Thymus (tissue), 11 donors: ENCODE results near the gene LCMT1. TPM values are rescaled to one million over a fixed set of nuclear protein-coding genes. Genes with fewer than 3 reads are reported as not detected.

ENCODE experiments used
- DNase-seq, 9 donors: peaks; one replicate each; pipeline ENCODE4 v3.0.0-alpha.2; 2013; ENCODE audit warnings: low spot score in 9 of 9, low read depth in 6 of 9, missing footprints in 1 of 9
- H3K27ac ChIP-seq, 2 donors: one replicate each; pipeline ENCODE4 v1.5.1; 2013; ENCODE audit warnings: control low read depth in 1 of 2, low read depth in 1 of 2, low read length in 1 of 2, mild to moderate bottlenecking in 1 of 2, moderate library complexity in 1 of 2
- H3K27me3 ChIP-seq, 2 donors: one replicate each; pipeline ENCODE4 v1.5.1; 2013; ENCODE audit warnings: low read length in 1 of 2; ENCODE audit not compliant: control insufficient read depth in 2 of 2, insufficient read depth in 1 of 2
- H3K36me3 ChIP-seq, 2 donors: one replicate each; pipeline ENCODE4 v1.5.1; 2013; ENCODE audit warnings: low read length in 1 of 2, mild to moderate bottlenecking in 1 of 2, moderate library complexity in 1 of 2; ENCODE audit not compliant: control insufficient read depth in 2 of 2, insufficient read depth in 2 of 2
- H3K4me1 ChIP-seq, 2 donors: one replicate each; pipeline ENCODE4 v1.5.1; 2013; ENCODE audit warnings: low read length in 2 of 2; ENCODE audit not compliant: control insufficient read depth in 2 of 2, insufficient read depth in 2 of 2
- H3K4me3 ChIP-seq, 2 donors: one replicate each; pipeline ENCODE4 v1.5.1; 2013; ENCODE audit warnings: low read length in 2 of 2, control low read depth in 1 of 2, mild to moderate bottlenecking in 1 of 2
- H3K9me3 ChIP-seq, 2 donors: one replicate each; pipeline ENCODE4 v1.5.1; 2013; ENCODE audit warnings: low read length in 1 of 2, mild to moderate bottlenecking in 1 of 2; ENCODE audit not compliant: control insufficient read depth in 2 of 2, insufficient read depth in 1 of 2
- WGBS: extraction: QIAGEN DNeasy Blood & Tissue Kit; methylation state at CpG from one replicate; pipeline ENCODE4 v1.1.7; 2013; 5-methylcytosine and 5-hydroxymethylcytosine counted together
- polyA plus RNA-seq: library from polyadenylated mRNA; stranded (reverse); fragments of 200-250 nt; gene quantifications from one replicate; pipeline ENCODE4 v1.2.3, GENCODE V29; 2013
- total RNA-seq: library from RNA; stranded (reverse); fragments of 120-200 nt; gene quantifications from one replicate; pipeline ENCODE4 v1.2.4, GENCODE V29; 2013
- donor health status: healthy.

The LCMT1 gene
- total and polyA plus RNA-seq, 2 donors = 33.4 to 41.9 TPM

DNA sequence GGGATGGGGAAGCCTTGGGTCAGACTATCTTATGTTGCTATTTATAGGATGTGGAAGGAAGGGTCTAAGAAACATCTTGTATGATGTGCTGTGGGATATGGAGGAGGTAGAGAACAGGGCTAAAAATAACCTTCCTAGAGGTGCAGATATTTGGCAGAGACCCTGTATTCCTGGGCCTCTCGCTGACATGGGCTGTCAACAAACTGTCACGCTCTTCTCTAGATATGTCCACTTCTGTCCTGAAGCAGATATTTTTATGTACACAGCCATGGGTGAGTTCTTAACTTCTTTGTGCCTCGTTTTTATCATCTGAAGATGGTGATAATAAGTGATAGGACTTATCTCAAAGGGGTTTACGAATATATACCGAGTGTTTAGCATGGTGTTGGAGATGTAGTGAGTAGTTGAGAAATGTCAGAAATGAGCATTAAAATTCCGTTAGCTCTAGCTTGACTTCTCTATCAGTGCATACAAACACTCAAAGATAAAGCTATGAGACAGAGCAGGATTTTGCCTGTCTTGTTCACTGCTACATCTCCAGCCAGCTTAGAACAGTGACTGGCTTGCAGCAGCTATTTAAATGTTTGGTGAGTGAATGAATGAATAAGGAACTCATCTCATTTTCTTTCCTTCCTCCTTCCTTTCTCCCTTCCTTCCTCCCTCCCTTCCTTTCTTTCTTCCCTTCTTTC lies 102.3 kb downstream of the LCMT1 start:
- Histone ChIP-seq H3K27me3 (no peaks in the 10 kb centered on the region), H3K36me3 (no peaks in the 10 kb centered on the region), H3K4me3 (no peak overlapping the region), H3K4me1 (no peaks in the 10 kb centered on the region), H3K9me3 (no peaks in the 10 kb centered on the region), H3K27ac (no peak overlapping the region)
- 89% methylated on average over 6 of the region's 6 CpGs for WGBS
- DNase-seq = no peak

DNA sequence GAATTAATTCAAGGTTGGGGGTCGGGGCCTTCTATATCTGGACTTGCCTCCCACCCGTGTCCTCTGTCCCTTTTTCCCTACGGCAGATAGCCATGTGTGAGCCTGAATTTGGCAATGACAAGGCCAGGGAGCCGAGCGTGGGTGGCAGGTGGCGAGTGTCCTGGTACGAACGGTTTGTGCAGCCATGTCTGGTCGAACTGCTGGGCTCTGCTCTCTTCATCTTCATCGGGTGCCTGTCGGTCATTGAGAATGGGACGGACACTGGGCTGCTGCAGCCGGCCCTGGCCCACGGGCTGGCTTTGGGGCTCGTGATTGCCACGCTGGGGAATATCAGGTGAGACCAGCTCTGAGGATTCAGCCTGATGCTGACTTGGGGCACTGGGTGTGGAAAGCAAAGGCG lies 105.6 kb downstream of the LCMT1 start:
- Histone ChIP-seq H3K36me3 (no peaks in the 10 kb centered on the region), H3K4me1 (no peaks in the 10 kb centered on the region), H3K9me3 (no peaks in the 10 kb centered on the region), H3K27ac (no peak overlapping the region), H3K4me3 (no peak overlapping the region), H3K27me3 (no peaks in the 10 kb centered on the region)
- WGBS = 96% methylated on average over 17 of the region's 17 CpGs
- DNase-seq = no peak

DNA sequence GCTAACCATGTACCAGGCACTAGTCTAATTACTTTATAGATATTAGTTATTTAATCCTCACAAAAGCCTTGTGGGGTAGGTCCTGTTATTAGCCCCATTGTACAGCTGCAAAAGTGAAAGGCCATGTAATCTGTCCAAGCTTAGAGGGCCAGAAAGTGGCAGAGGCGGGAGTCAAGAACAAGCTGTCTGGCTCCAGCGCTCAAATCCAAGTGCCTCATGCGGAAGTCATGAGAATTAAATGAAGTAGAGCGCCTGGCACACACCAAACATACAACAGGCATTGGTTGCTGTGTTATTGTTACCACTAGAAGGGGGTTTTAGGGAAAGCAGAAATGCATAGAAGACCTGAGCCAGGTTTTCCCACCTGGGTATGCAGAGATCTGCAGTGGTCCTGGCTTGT lies 106.4 kb downstream of the LCMT1 start:
- Histone ChIP-seq H3K4me1 (no peaks in the 10 kb centered on the region), H3K36me3 (no peaks in the 10 kb centered on the region), H3K27me3 (no peaks in the 10 kb centered on the region), H3K4me3 (no peak overlapping the region), H3K27ac (no peak overlapping the region), H3K9me3 (no peaks in the 10 kb centered on the region)
- no peak for DNase-seq
- 96% methylated on average over 4 of the region's 4 CpGs for WGBS

DNA sequence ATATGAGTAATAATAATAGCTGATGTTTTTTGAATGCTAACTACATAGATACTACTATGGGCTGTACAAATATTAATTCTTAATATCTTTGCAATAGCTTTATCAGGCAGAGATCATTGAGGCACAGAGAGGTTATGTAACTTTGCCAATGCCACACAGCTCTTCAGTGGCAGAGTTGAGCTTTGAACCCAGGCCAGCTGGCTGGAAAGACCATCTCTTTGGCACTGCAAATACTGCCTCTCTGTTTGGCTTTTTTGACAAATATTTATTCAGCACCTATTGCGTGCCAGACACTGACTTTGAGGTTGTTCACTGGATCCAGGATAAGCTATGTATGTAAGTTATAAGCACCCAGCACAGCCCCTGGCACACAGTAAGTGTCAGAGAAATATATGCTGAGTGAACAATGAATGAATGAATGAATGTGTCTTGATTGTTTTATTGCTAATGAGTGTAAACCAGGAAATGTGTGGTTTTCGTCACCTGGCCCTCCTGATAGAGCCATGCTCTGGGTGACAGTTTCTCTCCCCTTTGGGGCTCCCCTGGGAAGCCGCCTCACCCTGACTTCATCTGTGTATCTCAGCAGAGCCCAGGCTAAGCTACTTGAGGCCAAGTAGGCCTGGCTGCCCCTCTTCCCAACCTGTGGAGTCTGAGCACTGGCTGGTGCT lies 107.7 kb downstream of the LCMT1 start:
- Histone ChIP-seq H3K4me1 (no peaks in the 10 kb centered on the region), H3K27ac (no peak overlapping the region), H3K27me3 (no peaks in the 10 kb centered on the region), H3K9me3 (no peaks in the 10 kb centered on the region), H3K36me3 (no peaks in the 10 kb centered on the region), H3K4me3 (no peak overlapping the region)
- 94% methylated on average over 3 of the region's 3 CpGs for WGBS
- no peak for DNase-seq

DNA sequence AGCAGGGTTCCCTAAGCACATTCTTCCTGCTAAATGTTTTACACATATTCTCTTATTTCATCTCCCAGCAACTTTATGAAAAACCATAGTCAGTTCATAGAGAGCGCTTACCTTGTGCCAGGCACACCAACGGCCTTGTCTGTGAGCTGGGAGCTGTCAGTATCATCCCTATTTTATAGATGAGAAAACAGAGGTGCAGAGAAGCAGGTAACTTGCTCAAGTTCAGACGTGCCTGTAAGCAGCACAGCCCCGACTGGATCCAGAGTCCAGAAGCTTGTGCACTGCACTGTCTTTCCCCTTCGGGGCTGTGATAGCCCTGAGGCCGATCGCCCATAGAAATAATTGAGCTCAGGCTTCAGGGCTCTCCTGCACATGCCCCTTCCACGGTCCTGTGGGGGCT lies 111.4 kb downstream of the LCMT1 start:
- Histone ChIP-seq H3K27ac (no peak overlapping the region), H3K36me3 (no peaks in the 10 kb centered on the region), H3K4me3 (no peak overlapping the region), H3K27me3 (no peaks in the 10 kb centered on the region), H3K4me1 (no peaks in the 10 kb centered on the region), H3K9me3 (no peaks in the 10 kb centered on the region)
- no peak for DNase-seq
- WGBS = 94% methylated on average over 8 of the region's 8 CpGs

DNA sequence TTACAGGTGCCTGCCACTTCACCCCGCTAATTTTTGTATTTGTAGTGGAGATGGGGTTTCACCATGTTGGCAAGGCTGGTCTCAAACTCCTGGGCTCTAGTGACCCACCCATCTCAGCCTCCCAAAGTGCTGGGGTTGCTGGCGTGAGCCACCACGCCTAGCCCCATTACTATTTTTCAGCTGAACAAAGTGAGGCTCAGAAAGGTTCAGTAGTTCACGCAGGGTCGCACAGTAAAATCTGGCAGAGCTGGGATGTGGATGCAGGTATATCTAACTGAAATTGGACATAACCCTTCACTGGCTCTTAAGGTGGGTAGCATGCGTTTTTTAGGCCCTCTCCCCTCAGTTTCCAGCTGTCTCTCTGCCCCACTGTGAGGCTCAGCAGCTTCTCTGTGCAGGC lies 112.4 kb downstream of the LCMT1 start:
- WGBS = 88% methylated on average over 6 of the region's 6 CpGs
- no peak for DNase-seq
- no peaks in the 10 kb centered on the region for H3K9me3 ChIP-seq

DNA sequence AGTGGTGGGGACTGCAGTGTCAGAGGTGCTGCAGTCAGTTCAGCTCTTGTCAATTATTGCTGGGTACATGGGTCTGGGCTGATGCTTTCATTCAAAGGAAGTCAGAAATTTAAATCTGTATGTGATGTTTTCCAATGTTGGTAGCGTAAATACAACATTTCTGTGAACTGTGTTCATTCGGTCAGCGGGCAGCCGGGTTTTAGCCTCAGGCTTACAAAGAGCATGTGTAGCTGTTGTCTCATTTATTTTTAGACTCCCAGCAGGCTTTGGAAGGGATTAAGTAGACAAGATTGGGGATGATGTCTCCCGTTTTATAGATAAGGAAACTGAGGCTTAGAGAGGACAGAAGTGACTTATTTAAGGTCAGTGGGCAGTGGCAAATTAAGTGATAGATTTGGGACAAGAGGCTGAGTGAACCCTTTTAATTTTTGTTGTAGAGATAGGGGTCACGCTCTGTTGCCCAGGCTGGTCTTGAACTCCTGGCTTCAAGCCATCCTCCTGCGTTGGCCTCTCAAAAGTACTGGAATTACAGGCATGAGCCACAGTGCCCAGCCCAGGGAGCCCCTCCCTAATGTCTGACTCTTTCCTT lies 113.3 kb downstream of the LCMT1 start:
- Histone ChIP-seq H3K4me3 (no peak overlapping the region), H3K27ac (no peak overlapping the region), H3K27me3 (no peaks in the 10 kb centered on the region), H3K9me3 (no peaks in the 10 kb centered on the region), H3K4me1 (no peaks in the 10 kb centered on the region), H3K36me3 (no peaks in the 10 kb centered on the region)
- DNase-seq = no peak
- 97% methylated on average over 7 of the region's 7 CpGs for WGBS

More for the DNA sequence above, 112.4 kb downstream of the LCMT1 start:
- Histone ChIP-seq H3K27me3 (no peaks in the 10 kb centered on the region), H3K4me3 (no peak overlapping the region), H3K27ac (no peak overlapping the region), H3K36me3 (no peaks in the 10 kb centered on the region), H3K4me1 (no peaks in the 10 kb centered on the region)

Other genes starting within 250 kb of the LCMT1 start
- 13.5 TPM for gene ARHGAP17, start 96.4 kb upstream of the LCMT1 start, total RNA-seq
- 49.1 TPM for gene ARHGAP17, start 96.4 kb upstream of the LCMT1 start, polyA plus RNA-seq
- gene AQP8, start 105.2 kb downstream of the LCMT1 start, total RNA-seq = 0.14 TPM
- 0.48 TPM for gene AQP8, start 105.2 kb downstream of the LCMT1 start, polyA plus RNA-seq
- 3.3 TPM for gene ZKSCAN2, start 146.1 kb downstream of the LCMT1 start, total RNA-seq
- gene ZKSCAN2, start 146.1 kb downstream of the LCMT1 start, polyA plus RNA-seq = 1.2 TPM